ENCODE data around the gene NCAM1.
A peak's percentile ranks its signal among the peaks of the same experiment; 100 is the strongest.

NCAM1 gene

DNA sequence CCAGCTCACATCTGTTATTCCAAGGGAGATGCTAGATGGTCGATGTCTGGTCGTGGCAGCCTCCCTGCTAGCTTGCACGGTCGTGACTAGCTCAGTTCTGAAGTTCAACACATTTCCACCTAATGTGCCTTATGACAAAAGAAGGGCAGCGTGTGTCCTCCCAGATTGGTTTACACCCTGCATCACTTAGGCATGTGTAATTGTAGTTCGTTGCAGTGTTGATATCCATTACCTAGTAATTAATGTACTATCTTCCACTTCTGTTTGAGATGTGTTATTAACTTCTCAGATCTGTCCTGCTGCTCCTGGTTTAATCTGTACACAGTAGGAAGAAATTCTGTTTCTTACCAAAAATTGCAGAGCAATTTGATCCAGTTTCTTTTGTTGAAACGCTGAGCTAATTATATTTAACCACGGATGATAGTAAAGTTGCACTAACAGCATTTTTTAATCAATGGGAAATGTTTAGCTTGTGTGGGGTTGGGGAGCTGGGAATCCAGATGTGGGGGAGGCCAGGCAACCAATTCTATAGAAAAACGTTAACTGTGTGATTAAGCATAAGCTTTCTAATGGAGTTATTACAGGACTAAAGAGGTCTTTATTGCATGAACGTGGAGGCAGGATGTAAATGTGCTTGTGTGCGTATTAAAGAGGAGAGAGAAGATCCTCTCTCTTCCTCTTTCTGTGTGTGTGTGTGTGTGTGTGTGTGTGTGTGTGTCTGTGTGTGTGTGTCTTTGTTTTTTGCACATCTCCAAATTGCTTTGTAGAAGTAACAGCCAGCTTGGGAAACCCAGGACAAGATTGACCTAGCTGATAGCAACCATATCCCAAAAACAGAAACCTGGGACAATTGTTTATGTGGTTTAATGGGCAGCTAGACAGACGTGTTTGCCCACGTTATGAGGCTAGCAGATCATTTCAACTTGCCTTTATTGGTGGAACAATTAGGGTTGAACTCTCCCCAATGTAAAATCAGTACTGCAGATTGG, 207.4 kb downstream of the NCAM1 start:
- TF ChIP-seq, protein P1, sequence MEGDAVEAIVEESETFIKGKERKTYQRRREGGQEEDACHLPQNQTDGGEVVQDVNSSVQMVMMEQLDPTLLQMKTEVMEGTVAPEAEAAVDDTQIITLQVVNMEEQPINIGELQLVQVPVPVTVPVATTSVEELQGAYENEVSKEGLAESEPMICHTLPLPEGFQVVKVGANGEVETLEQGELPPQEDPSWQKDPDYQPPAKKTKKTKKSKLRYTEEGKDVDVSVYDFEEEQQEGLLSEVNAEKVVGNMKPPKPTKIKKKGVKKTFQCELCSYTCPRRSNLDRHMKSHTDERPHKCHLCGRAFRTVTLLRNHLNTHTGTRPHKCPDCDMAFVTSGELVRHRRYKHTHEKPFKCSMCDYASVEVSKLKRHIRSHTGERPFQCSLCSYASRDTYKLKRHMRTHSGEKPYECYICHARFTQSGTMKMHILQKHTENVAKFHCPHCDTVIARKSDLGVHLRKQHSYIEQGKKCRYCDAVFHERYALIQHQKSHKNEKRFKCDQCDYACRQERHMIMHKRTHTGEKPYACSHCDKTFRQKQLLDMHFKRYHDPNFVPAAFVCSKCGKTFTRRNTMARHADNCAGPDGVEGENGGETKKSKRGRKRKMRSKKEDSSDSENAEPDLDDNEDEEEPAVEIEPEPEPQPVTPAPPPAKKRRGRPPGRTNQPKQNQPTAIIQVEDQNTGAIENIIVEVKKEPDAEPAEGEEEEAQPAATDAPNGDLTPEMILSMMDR (IDR thresholded peaks at IDR 0.05; ENCODE audit: low read depth, low read length) = no peak
- no peak for DNase-seq (ENCODE audit: extremely low read depth, low read depth)

DNA sequence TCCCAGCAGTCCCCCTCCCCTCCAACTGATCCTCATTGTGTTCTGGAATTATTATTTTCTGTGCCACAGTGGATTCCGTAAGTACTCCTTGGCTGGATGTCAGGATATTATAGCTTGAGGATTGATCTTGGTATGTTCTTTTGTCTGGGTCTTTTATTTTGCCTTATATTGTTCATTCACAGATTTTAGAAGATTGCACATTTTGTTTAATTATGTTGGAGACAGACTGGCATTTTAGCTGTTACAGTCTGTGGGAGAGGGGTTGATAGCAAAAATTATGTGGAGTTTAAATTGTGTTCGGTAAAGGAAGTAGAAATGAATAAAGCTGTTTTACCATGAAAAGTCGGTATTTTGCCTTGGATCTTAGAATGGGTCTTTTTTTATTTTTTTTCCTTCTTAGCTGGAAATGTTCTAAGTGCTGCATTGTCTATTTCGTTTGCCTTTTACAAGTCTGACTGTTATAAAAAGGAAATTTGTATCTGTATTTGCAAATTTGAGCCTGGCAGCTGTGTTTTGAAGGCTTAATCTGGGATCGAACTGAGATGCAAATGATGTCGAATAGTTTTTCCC, 211.2 kb downstream of the NCAM1 start:
- TF ChIP-seq, protein P1 (IDR thresholded peaks at IDR 0.05; ENCODE audit: low read depth, low read length) = no peak
- no peak for DNase-seq (ENCODE audit: extremely low read depth, low read depth)

DNA sequence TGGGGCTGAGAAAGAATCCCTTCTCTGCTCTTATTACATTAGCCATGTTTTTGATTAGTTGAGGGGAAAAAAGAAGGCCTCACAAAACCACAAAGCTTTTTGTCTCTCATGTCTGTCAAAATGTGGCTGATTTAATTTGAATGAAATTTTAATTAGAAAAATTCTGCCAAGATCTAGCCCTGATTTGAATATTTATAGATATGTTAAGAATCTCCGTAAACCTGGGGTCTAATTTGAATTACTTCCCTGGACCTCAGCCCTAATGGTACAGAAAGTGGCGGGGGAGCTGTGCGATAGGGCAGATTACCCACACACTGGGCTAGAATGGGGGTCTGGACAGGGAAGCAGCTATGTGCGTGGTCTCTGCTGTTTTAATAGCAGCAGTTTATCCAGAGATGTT, 211.9 kb downstream of the NCAM1 start:
- TF ChIP-seq, protein P1 (IDR thresholded peaks at IDR 0.05; ENCODE audit: low read depth, low read length) = no peak
- DNase-seq (ENCODE audit: extremely low read depth, low read depth) = no peak

DNA sequence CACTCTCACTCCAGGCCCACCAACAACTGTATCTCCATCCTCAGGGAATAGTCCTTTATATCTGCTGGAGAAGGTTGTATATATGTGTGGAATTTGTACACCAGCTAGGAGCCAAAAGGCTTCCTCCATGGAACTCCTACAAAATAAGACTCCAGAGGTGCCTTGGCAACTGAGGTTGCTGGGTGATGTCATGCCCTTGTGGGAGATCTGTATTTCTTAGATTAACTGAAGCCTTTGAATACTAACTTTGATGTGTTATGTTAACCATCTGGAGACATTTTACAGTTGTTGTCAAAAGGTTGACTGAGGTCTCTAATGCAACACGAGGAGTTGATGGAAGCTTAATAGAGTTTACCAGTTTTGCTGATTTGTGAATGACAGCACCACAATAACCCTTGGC, 213.7 kb downstream of the NCAM1 start:
- TF ChIP-seq, protein P1 (IDR thresholded peaks at IDR 0.05; ENCODE audit: low read depth, low read length) = no peak
- no peak for DNase-seq (ENCODE audit: extremely low read depth, low read depth)

DNA sequence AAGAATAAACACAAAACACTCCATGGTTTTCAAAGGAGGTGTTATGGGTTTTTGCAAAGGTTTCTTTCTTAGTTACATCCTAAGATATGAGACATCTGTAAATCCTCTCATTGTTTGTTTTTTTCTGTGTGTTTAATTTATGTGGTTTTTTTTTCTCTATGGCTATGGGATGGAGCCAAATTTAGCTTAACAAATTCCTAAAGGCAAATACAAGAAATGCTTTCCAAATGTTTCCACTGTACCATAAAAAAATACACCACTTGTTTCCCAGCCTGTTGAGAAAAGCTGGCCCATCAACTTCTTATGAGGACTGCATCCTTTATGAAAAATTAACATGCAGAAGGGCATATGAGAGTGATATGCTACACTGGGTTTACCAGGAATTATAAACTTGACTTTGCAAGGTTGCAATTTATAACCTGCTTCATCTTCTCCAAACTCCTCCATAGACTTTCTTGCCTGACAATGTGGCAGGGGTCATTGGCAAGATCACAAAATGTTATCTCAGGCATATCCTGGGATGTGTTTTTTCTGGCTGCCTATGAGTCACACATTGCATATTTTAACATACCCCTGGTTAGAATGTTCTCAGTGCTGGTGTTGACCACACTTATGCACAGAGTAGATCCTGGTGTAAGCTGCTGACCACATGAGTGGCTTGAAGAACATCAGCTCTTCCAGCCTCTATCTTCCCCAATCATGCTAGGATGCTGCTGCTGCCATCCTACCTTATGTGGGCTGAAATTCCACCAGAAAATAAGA, 215.6 kb downstream of the NCAM1 start:
- TF ChIP-seq, protein P1 (IDR thresholded peaks at IDR 0.05; ENCODE audit: low read depth, low read length) = no peak
- peak; percentile 79 for DNase-seq (ENCODE audit: extremely low read depth, low read depth)

DNA sequence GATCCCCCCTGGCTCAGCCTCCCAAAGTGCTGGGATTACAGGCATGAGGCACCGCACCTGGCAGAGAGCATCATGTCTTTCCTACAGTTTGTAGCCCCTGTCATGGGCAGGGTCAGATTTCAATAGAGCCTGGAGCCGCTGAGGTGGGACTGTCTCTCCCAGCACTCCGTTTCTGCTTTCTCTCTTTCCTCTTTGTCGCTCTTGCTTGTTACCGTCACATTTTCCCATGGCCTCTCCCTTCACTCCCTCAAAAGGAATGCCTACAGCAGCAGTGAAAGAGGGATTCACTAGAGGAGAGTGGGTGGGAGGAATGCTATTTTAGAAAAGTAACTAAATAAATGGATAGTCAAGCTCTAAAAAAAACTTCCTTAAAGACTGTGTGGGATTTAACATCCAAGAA, 216.5 kb downstream of the NCAM1 start:
- TF ChIP-seq, protein P1 (IDR thresholded peaks at IDR 0.05; ENCODE audit: low read depth, low read length) = no peak
- DNase-seq (ENCODE audit: extremely low read depth, low read depth) = no peak
